HG02884 (cell line): ENCODE data around the gene FASTKD3.
A peak's percentile ranks its signal among the peaks of the same experiment; 100 is the strongest.

ENCODE experiments used
- ATAC-seq: cut with Tn5 transposase; IDR thresholded peaks from one replicate; pipeline ENCODE4 v1.9.1; 2021; ENCODE audit warnings: mild to moderate bottlenecking, moderate library complexity; ENCODE audit not compliant: unreplicated experiment

FASTKD3 gene

GRCh38 chr5:7850395-7851239 is 18.2 kb downstream of the FASTKD3 start, which contains the start of gene CFAP90:
Gene CFAP90 (minus strand): TSS chr5:7851133. CDS start chr5:7851021, 112 bp downstream.
- ATAC-seq, result no peak

- no peak for ATAC-seq
Observed at GRCh38 chr5:7849681-7850394, 19.0 kb downstream of the FASTKD3 start.

GRCh38 chr5:7848296-7848695 is 20.5 kb downstream of the FASTKD3 start:
- ATAC-seq, result no peak

GRCh38 chr5:7846327-7846726 is 22.5 kb downstream of the FASTKD3 start:
- no peak for ATAC-seq

GRCh38 chr5:7845557-7845956 is 23.3 kb downstream of the FASTKD3 start:
- no peak for ATAC-seq

- ATAC-seq, result no peak
Observed at GRCh38 chr5:7844901-7845300, 23.9 kb downstream of the FASTKD3 start.

- ATAC-seq, result no peak
Observed at GRCh38 chr5:7842531-7842930, 26.3 kb downstream of the FASTKD3 start.

GRCh38 chr5:7837403-7837802 is 31.4 kb downstream of the FASTKD3 start:
- no peak for ATAC-seq

- ATAC-seq, result no peak
Observed at GRCh38 chr5:7834982-7835381, 33.8 kb downstream of the FASTKD3 start.

GRCh38 chr5:7828269-7828668 is 40.6 kb downstream of the FASTKD3 start:
- no peak for ATAC-seq

GRCh38 chr5:7827610-7828009 is 41.2 kb downstream of the FASTKD3 start:
- ATAC-seq, result no peak

GRCh38 chr5:7825630-7826029 is 43.2 kb downstream of the FASTKD3 start:
- ATAC-seq, result no peak

GRCh38 chr5:7824995-7825394 is 43.8 kb downstream of the FASTKD3 start:
- ATAC-seq, result no peak

GRCh38 chr5:7823594-7823993 is 45.2 kb downstream of the FASTKD3 start:
- ATAC-seq, result no peak

GRCh38 chr5:7822449-7822848 is 46.4 kb downstream of the FASTKD3 start:
- ATAC-seq, result no peak

GRCh38 chr5:7816535-7816901 is 52.3 kb downstream of the FASTKD3 start:
- ATAC-seq, result peak; percentile 17

GRCh38 chr5:7815892-7816534 is 52.8 kb downstream of the FASTKD3 start:
- ATAC-seq, result peak; percentile 88

GRCh38 chr5:7814816-7815215 is 54.0 kb downstream of the FASTKD3 start:
- no peak for ATAC-seq

- no peak for ATAC-seq
Observed at GRCh38 chr5:7813576-7813975, 55.3 kb downstream of the FASTKD3 start.

GRCh38 chr5:7813007-7813406 is 55.8 kb downstream of the FASTKD3 start:
- no peak for ATAC-seq

- no peak for ATAC-seq
Observed at GRCh38 chr5:7811715-7812114, 57.1 kb downstream of the FASTKD3 start.
